Activated CD8-positive, alpha-beta T cell treated with anti-CD3 and anti-CD28 coated beads for 36 hours (primary cell): ENCODE results near the gene DLL4. TPM values are rescaled to one million over a fixed set of nuclear protein-coding genes. Genes with fewer than 3 reads are reported as not detected.

Experiments
- ATAC-seq: fragments of 200-7000 bp; cut with Tn5 transposase; one replicate; pipeline ENCODE4 v1.10.0; 2021; ENCODE audit warnings: mild to moderate bottlenecking, moderate library complexity
- CTCF ChIA-PET: fragments of 350-600 bp; sonication (Branson Sonifier 250); formaldehyde crosslinking; loops from one replicate; lab custom pipeline; 2021; ENCODE audit warnings: antibody characterized with exemption; lab: Charles Lee
- POLR2A ChIA-PET: fragments of 350-600 bp; sonication (Branson Sonifier 250); formaldehyde crosslinking; loops from one replicate; lab custom pipeline; 2021; ENCODE audit warnings: antibody characterized with exemption; lab: Charles Lee
- DNase-seq: peaks from one replicate; pipeline ENCODE4 v3.0.0-alpha.2; 2020
- H3K27ac Mint-ChIP-seq: one replicate; pipeline ENCODE4 v1.8.0; 2021; ENCODE audit warnings: mild to moderate bottlenecking, mixed read lengths
- H3K27me3 Mint-ChIP-seq: one replicate; pipeline ENCODE4 v1.8.0; 2021; ENCODE audit warnings: mixed read lengths
- H3K36me3 Mint-ChIP-seq: one replicate; pipeline ENCODE4 v1.8.0; 2021; ENCODE audit warnings: low read depth, mixed read lengths
- H3K4me1 Mint-ChIP-seq: one replicate; pipeline ENCODE4 v1.8.0; 2021; ENCODE audit warnings: low read depth, mixed read lengths
- H3K4me3 Mint-ChIP-seq: one replicate; pipeline ENCODE4 v1.8.0; 2021; ENCODE audit warnings: mild to moderate bottlenecking, moderate library complexity, mixed read lengths
- H3K9me3 Mint-ChIP-seq: one replicate; pipeline ENCODE4 v1.8.0; 2021; ENCODE audit warnings: mixed read lengths
- CTCF ChIP-seq: fragments of 200-600 bp; IDR thresholded peaks from one replicate; pipeline ENCODE4 v1.8.0; 2022; ENCODE audit warnings: antibody characterized with exemption, mild to moderate bottlenecking
- intact Hi-C: fragments of 100-400 bp; cut with micrococcal nuclease; formaldehyde crosslinking; loops from one replicate; pipeline ENCODE4 v1.10.0; 2022
- total RNA-seq, 2 experiments: library from RNA; stranded (reverse); gene quantifications; one replicate each; pipeline ENCODE4 v1.2.3, GENCODE V29; 2021

DLL4 gene
- total RNA-seq, 2 experiments from 2014 or later: not detected

- ATAC-seq: no peak
- no peaks in the 10 kb centered on the region for H3K9me3 Mint-ChIP-seq
- no peak for TF ChIP-seq CTCF
- no peaks in the 10 kb centered on the region for H3K36me3 Mint-ChIP-seq
- ChIA-PET CTCF (interaction anchor here (1.1 kb wide), 1 partner anchor 27 kb away, joined by 4 read pairs; no protein-coding TSS in a partner anchor), POLR2A (no interaction called here)
- H3K27ac Mint-ChIP-seq: no peak overlapping the region
- intact Hi-C loops: no loop called here
- DNase-seq: no peak
- no peak overlapping the region for H3K4me3 Mint-ChIP-seq
- H3K27me3 Mint-ChIP-seq: no peaks in the 10 kb centered on the region
- no peaks in the 10 kb centered on the region for H3K4me1 Mint-ChIP-seq
Observed at GRCh38 chr15:40968290-40969085, 39.3 kb downstream of the DLL4 start.

- DNase-seq: no peak
- no peak for TF ChIP-seq CTCF
- intact Hi-C loops: no loop called here
- no peaks in the 10 kb centered on the region for H3K9me3 Mint-ChIP-seq
- H3K4me3 Mint-ChIP-seq: no peak overlapping the region
- POLR2A ChIA-PET: no interaction called here
- no peaks in the 10 kb centered on the region for H3K27me3 Mint-ChIP-seq
- H3K4me1 Mint-ChIP-seq: no peaks in the 10 kb centered on the region
- ATAC-seq: no peak
- H3K36me3 Mint-ChIP-seq: no peaks in the 10 kb centered on the region
- no peak overlapping the region for H3K27ac Mint-ChIP-seq
- CTCF ChIA-PET: no interaction called here
Observed at GRCh38 chr15:40969363-40969762, 40.2 kb downstream of the DLL4 start.

GRCh38 chr15:40974879-40975278 lies 45.7 kb downstream of the DLL4 start:
- Mint-ChIP-seq H3K4me3 (no peak overlapping the region), H3K36me3 (peaks cover 16% of the 10 kb centered on the region), H3K9me3 (no peaks in the 10 kb centered on the region), H3K27ac (no peak overlapping the region), H3K4me1 (no peaks in the 10 kb centered on the region), H3K27me3 (no peaks in the 10 kb centered on the region)
- intact Hi-C loops: no loop called here
- POLR2A ChIA-PET: interaction anchor here (0.6 to 2.3 kb wide), 3 partner anchors 18 to 112 kb away, joined by 3 to 7 read pairs (median 3); partner anchors contain the start of gene CHAC1
- DNase-seq (no peak), ATAC-seq (no peak)
- no peak for TF ChIP-seq CTCF
- CTCF ChIA-PET: interaction anchor here (1.2 to 1.7 kb wide), 3 partner anchors 12 to 72 kb away, joined by 3 to 4 read pairs (median 4); no protein-coding TSS in a partner anchor

GRCh38 chr15:40976819-40977218 lies 47.7 kb downstream of the DLL4 start:
- H3K9me3 Mint-ChIP-seq: no peaks in the 10 kb centered on the region
- no peaks in the 10 kb centered on the region for H3K27me3 Mint-ChIP-seq
- no peaks in the 10 kb centered on the region for H3K4me1 Mint-ChIP-seq
- peaks cover 21% of the 10 kb centered on the region for H3K36me3 Mint-ChIP-seq
- ATAC-seq (no peak), DNase-seq (no peak)
- no peak for TF ChIP-seq CTCF
- CTCF ChIA-PET: interaction anchor here (1.0 to 1.8 kb wide), 3 partner anchors 12 to 72 kb away, joined by 3 to 7 read pairs (median 3); no protein-coding TSS in a partner anchor
- peak overlapping the region; percentile 7 for H3K27ac Mint-ChIP-seq
- POLR2A ChIA-PET: interaction anchor here (1.1 to 2.3 kb wide), 3 partner anchors 19 to 29 kb away, joined by 3 to 7 read pairs (median 3); no protein-coding TSS in a partner anchor
- intact Hi-C loops: no loop called here
- H3K4me3 Mint-ChIP-seq: no peak overlapping the region

GRCh38 chr15:40978141-40978540 lies 49.0 kb downstream of the DLL4 start:
- CTCF ChIA-PET: interaction anchor here (0.9 to 1.3 kb wide), 2 partner anchors 10 to 206 kb away, joined by 3 read pairs; no protein-coding TSS in a partner anchor

More at GRCh38 chr15:40978141-40978540, 49.0 kb downstream of the DLL4 start:
- no peak overlapping the region for H3K4me3 Mint-ChIP-seq
- POLR2A ChIA-PET: no interaction called here
- no peak overlapping the region for H3K27ac Mint-ChIP-seq
- no peaks in the 10 kb centered on the region for H3K27me3 Mint-ChIP-seq
- no peaks in the 10 kb centered on the region for H3K4me1 Mint-ChIP-seq
- peaks cover 31% of the 10 kb centered on the region for H3K36me3 Mint-ChIP-seq
- ATAC-seq: no peak
- H3K9me3 Mint-ChIP-seq: no peaks in the 10 kb centered on the region
- no peak for DNase-seq
- intact Hi-C loops: no loop called here
- TF ChIP-seq CTCF: no peak
